Breast epithelium (tissue), 3 donors: ENCODE measurements around the gene RBM17.

Experiments used
- POLR2A ChIP-seq: fragments of 450-650 bp; IDR thresholded peaks from one replicate; pipeline ENCODE4 v1.6.1; 2016; ENCODE audit warnings: antibody characterized with exemption, mild to moderate bottlenecking, moderate library complexity
- POLR2AphosphoS5 ChIP-seq, 3 donors: sonication (generic); formaldehyde crosslinking; IDR thresholded peaks; one replicate each; pipeline ENCODE4 v1.6.1; 2017; ENCODE audit warnings: antibody characterized with exemption in 3 of 3
- TF ChIP-seq, protein P1 (sequence below), 3 donors: fragments of 450-650 bp; IDR thresholded peaks; one replicate each; pipeline ENCODE4 v1.5.1; 2016 to 2017; ENCODE audit warnings: antibody characterized with exemption in 3 of 3, mild to moderate bottlenecking in 3 of 3, moderate library complexity in 3 of 3

- TF ChIP-seq, protein P1, sequence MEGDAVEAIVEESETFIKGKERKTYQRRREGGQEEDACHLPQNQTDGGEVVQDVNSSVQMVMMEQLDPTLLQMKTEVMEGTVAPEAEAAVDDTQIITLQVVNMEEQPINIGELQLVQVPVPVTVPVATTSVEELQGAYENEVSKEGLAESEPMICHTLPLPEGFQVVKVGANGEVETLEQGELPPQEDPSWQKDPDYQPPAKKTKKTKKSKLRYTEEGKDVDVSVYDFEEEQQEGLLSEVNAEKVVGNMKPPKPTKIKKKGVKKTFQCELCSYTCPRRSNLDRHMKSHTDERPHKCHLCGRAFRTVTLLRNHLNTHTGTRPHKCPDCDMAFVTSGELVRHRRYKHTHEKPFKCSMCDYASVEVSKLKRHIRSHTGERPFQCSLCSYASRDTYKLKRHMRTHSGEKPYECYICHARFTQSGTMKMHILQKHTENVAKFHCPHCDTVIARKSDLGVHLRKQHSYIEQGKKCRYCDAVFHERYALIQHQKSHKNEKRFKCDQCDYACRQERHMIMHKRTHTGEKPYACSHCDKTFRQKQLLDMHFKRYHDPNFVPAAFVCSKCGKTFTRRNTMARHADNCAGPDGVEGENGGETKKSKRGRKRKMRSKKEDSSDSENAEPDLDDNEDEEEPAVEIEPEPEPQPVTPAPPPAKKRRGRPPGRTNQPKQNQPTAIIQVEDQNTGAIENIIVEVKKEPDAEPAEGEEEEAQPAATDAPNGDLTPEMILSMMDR (IDR thresholded peaks at IDR 0.05): no peak
- no peak for TF ChIP-seq POLR2A
- TF ChIP-seq POLR2AphosphoS5 (IDR thresholded peaks at IDR 0.05): no peak
Measured at GRCh38 chr10:6128087-6128486, 39.3 kb downstream of the RBM17 start.
